ENCODE measurements around the gene MUC20.
"Not testable (repeated sequence)": the region's sequence is repeated elsewhere in the genome, so short reads cannot be mapped to it uniquely, and the experiment has no call there.

The MUC20 gene

GRCh38 chr3:195736866-195737490, 16.2 kb downstream of the MUC20 start:
- Histone ChIP-seq H3K9me3 (ENCODE audit: low read length) (no peaks in the 10 kb centered on the region), H3K4me3 (ENCODE audit: low read length) (no peak overlapping the region), H3K4me1 (ENCODE audit: insufficient read depth, low read length) (no peaks in the 10 kb centered on the region), H3K36me3 (ENCODE audit: insufficient read depth, low read length) (no peaks in the 10 kb centered on the region), H3K27me3 (ENCODE audit: insufficient read depth, low read length) (peaks cover 19% of the 10 kb centered on the region), H2AFZ (ENCODE audit: low read depth, low read length) (no peak overlapping the region)

GRCh38 chr3:195737782-195738181, 17.0 kb downstream of the MUC20 start:
- H3K4me3 ChIP-seq (ENCODE audit: low read length); H3K4me1 ChIP-seq (ENCODE audit: insufficient read depth, low read length); H3K9me3 ChIP-seq (ENCODE audit: low read length); H3K36me3 ChIP-seq (ENCODE audit: insufficient read depth, low read length); H2AFZ ChIP-seq (ENCODE audit: low read depth, low read length): not testable (repeated sequence)
- H3K27me3 ChIP-seq (ENCODE audit: insufficient read depth, low read length) = peaks cover 19% of the 10 kb centered on the region

GRCh38 chr3:195738274-195739044, 17.7 kb downstream of the MUC20 start:
- Histone ChIP-seq H3K4me1 (ENCODE audit: insufficient read depth, low read length) (no peaks in the 10 kb centered on the region), H3K4me3 (ENCODE audit: low read length) (no peak overlapping the region), H2AFZ (ENCODE audit: low read depth, low read length) (no peak overlapping the region), H3K9me3 (ENCODE audit: low read length) (no peaks in the 10 kb centered on the region), H3K36me3 (ENCODE audit: insufficient read depth, low read length) (no peaks in the 10 kb centered on the region), H3K27me3 (ENCODE audit: insufficient read depth, low read length) (peaks cover 19% of the 10 kb centered on the region)

- Histone ChIP-seq H3K9me3 (ENCODE audit: low read length) (no peaks in the 10 kb centered on the region), H3K4me1 (ENCODE audit: insufficient read depth, low read length) (no peaks in the 10 kb centered on the region), H3K27me3 (ENCODE audit: insufficient read depth, low read length) (peaks cover 19% of the 10 kb centered on the region), H2AFZ (ENCODE audit: low read depth, low read length) (no peak overlapping the region), H3K36me3 (ENCODE audit: insufficient read depth, low read length) (no peaks in the 10 kb centered on the region), H3K4me3 (ENCODE audit: low read length) (no peak overlapping the region)
Observed at GRCh38 chr3:195739561-195740111, 18.9 kb downstream of the MUC20 start.

- Histone ChIP-seq H3K4me3 (ENCODE audit: low read length) (no peak overlapping the region), H2AFZ (ENCODE audit: low read depth, low read length) (no peak overlapping the region), H3K27me3 (ENCODE audit: insufficient read depth, low read length) (peaks cover 10% of the 10 kb centered on the region), H3K36me3 (ENCODE audit: insufficient read depth, low read length) (no peaks in the 10 kb centered on the region), H3K9me3 (ENCODE audit: low read length) (no peaks in the 10 kb centered on the region), H3K4me1 (ENCODE audit: insufficient read depth, low read length) (no peaks in the 10 kb centered on the region)
Observed at GRCh38 chr3:195744437-195744836, 23.7 kb downstream of the MUC20 start.

GRCh38 chr3:195746346-195746745, 25.6 kb downstream of the MUC20 start:
- Histone ChIP-seq H3K9me3 (ENCODE audit: low read length) (no peaks in the 10 kb centered on the region), H2AFZ (ENCODE audit: low read depth, low read length) (no peak overlapping the region), H3K4me1 (ENCODE audit: insufficient read depth, low read length) (no peaks in the 10 kb centered on the region), H3K27me3 (ENCODE audit: insufficient read depth, low read length) (peaks cover 10% of the 10 kb centered on the region), H3K36me3 (ENCODE audit: insufficient read depth, low read length) (no peaks in the 10 kb centered on the region), H3K4me3 (ENCODE audit: low read length) (no peak overlapping the region)

- no peaks in the 10 kb centered on the region for H3K36me3 ChIP-seq (ENCODE audit: insufficient read depth, low read length)
- H2AFZ ChIP-seq (ENCODE audit: low read depth, low read length) = no peak overlapping the region
- peaks cover 10% of the 10 kb centered on the region for H3K27me3 ChIP-seq (ENCODE audit: insufficient read depth, low read length)
- no peak overlapping the region for H3K4me3 ChIP-seq (ENCODE audit: low read length)
- H3K9me3 ChIP-seq (ENCODE audit: low read length) = no peaks in the 10 kb centered on the region
- no peaks in the 10 kb centered on the region for H3K4me1 ChIP-seq (ENCODE audit: insufficient read depth, low read length)
Observed at GRCh38 chr3:195746751-195747150, 26.0 kb downstream of the MUC20 start.

GRCh38 chr3:195748661-195749060, 27.9 kb downstream of the MUC20 start:
- H3K27me3 ChIP-seq (ENCODE audit: insufficient read depth, low read length) = peaks cover 10% of the 10 kb centered on the region
- no peaks in the 10 kb centered on the region for H3K36me3 ChIP-seq (ENCODE audit: insufficient read depth, low read length)
- no peaks in the 10 kb centered on the region for H3K9me3 ChIP-seq (ENCODE audit: low read length)
- H3K4me1 ChIP-seq (ENCODE audit: insufficient read depth, low read length) = peaks cover 2% of the 10 kb centered on the region
- no peak overlapping the region for H2AFZ ChIP-seq (ENCODE audit: low read depth, low read length)
- no peak overlapping the region for H3K4me3 ChIP-seq (ENCODE audit: low read length)

GRCh38 chr3:195749101-195749500, 28.3 kb downstream of the MUC20 start:
- not testable (repeated sequence) for H3K4me1 ChIP-seq (ENCODE audit: insufficient read depth, low read length); H3K36me3 ChIP-seq (ENCODE audit: insufficient read depth, low read length); H2AFZ ChIP-seq (ENCODE audit: low read depth, low read length); H3K9me3 ChIP-seq (ENCODE audit: low read length); H3K4me3 ChIP-seq (ENCODE audit: low read length)
- peaks cover 10% of the 10 kb centered on the region for H3K27me3 ChIP-seq (ENCODE audit: insufficient read depth, low read length)

- H3K27me3 ChIP-seq (ENCODE audit: insufficient read depth, low read length) = peaks cover 9% of the 10 kb centered on the region
Observed at GRCh38 chr3:195750797-195751520, 30.2 kb downstream of the MUC20 start.

GRCh38 chr3:195751560-195751959, 30.8 kb downstream of the MUC20 start:
- H3K4me1 ChIP-seq (ENCODE audit: insufficient read depth, low read length) = peaks cover 2% of the 10 kb centered on the region
- H2AFZ ChIP-seq (ENCODE audit: low read depth, low read length) = no peak overlapping the region
- H3K27me3 ChIP-seq (ENCODE audit: insufficient read depth, low read length) = peaks cover 5% of the 10 kb centered on the region
- no peaks in the 10 kb centered on the region for H3K9me3 ChIP-seq (ENCODE audit: low read length)
- no peak overlapping the region for H3K4me3 ChIP-seq (ENCODE audit: low read length)
- H3K36me3 ChIP-seq (ENCODE audit: insufficient read depth, low read length) = no peaks in the 10 kb centered on the region

More at GRCh38 chr3:195750797-195751520, 30.2 kb downstream of the MUC20 start:
- Histone ChIP-seq H3K9me3 (ENCODE audit: low read length) (no peaks in the 10 kb centered on the region), H3K36me3 (ENCODE audit: insufficient read depth, low read length) (no peaks in the 10 kb centered on the region), H2AFZ (ENCODE audit: low read depth, low read length) (no peak overlapping the region), H3K4me1 (ENCODE audit: insufficient read depth, low read length) (peaks cover 2% of the 10 kb centered on the region), H3K4me3 (ENCODE audit: low read length) (no peak overlapping the region)

GRCh38 chr3:195752066-195752465, 31.3 kb downstream of the MUC20 start:
- Histone ChIP-seq H3K27me3 (ENCODE audit: insufficient read depth, low read length) (peaks cover 5% of the 10 kb centered on the region), H3K36me3 (ENCODE audit: insufficient read depth, low read length) (no peaks in the 10 kb centered on the region), H3K9me3 (ENCODE audit: low read length) (no peaks in the 10 kb centered on the region), H2AFZ (ENCODE audit: low read depth, low read length) (no peak overlapping the region), H3K4me1 (ENCODE audit: insufficient read depth, low read length) (peaks cover 2% of the 10 kb centered on the region), H3K4me3 (ENCODE audit: low read length) (no peak overlapping the region)

All from neuron (in vitro differentiated cells).